ENCODE results near the gene ADGRL1. TPM values are rescaled to one million over a fixed set of nuclear protein-coding genes. Genes with fewer than 3 reads are reported as not detected.
A peak's percentile ranks its signal among the peaks of the same experiment; 100 is the strongest.
"Not testable (repeated sequence)": the region's sequence is repeated elsewhere in the genome, so short reads cannot be mapped to it uniquely, and the experiment has no call there.

Gene ADGRL1
- total RNA-seq, 1 donor from 2014 or later: 12.0 TPM

- Histone ChIP-seq H3K36me3 (ENCODE audit: control insufficient read depth in 3 of 3, insufficient read depth in 3 of 3, low read length in 3 of 3) (no peaks in the 10 kb centered on the region), H3K27me3 (ENCODE audit: control insufficient read depth in 3 of 3, insufficient read depth in 3 of 3, low read length in 3 of 3) (peaks cover 0 to 2% (median 0%) of the 10 kb centered on the region in 3 donors), H3K4me3 (ENCODE audit: low read length in 3 of 3) (no peak overlapping the region), H3K27ac (ENCODE audit: low read depth, low read length) (no peak overlapping the region), H3K9me3 (ENCODE audit: control insufficient read depth in 3 of 3, low read length in 3 of 3) (no peaks in the 10 kb centered on the region), H3K4me1 (ENCODE audit: control insufficient read depth in 3 of 3, insufficient read depth in 3 of 3, low read length in 3 of 3) (no peaks in the 10 kb centered on the region), H3K9ac (ENCODE audit: low read depth in 1 of 3, low read length in 3 of 3) (no peak overlapping the region)
These were observed 12.8 kb upstream of the ADGRL1 start for GRCh38 chr19:14218620-14219330.

- H3K36me3 ChIP-seq (ENCODE audit: control insufficient read depth in 3 of 3, insufficient read depth in 3 of 3, low read length in 3 of 3); H3K27ac ChIP-seq (ENCODE audit: low read depth, low read length); H3K9ac ChIP-seq (ENCODE audit: low read depth in 1 of 3, low read length in 3 of 3); H3K27me3 ChIP-seq (ENCODE audit: control insufficient read depth in 3 of 3, insufficient read depth in 3 of 3, low read length in 3 of 3); H3K4me1 ChIP-seq (ENCODE audit: control insufficient read depth in 3 of 3, insufficient read depth in 3 of 3, low read length in 3 of 3); H3K4me3 ChIP-seq (ENCODE audit: low read length in 3 of 3); H3K9me3 ChIP-seq (ENCODE audit: control insufficient read depth in 3 of 3, low read length in 3 of 3): not testable (repeated sequence)
These were observed 11.9 kb upstream of the ADGRL1 start for GRCh38 chr19:14217886-14218285.

DNA sequence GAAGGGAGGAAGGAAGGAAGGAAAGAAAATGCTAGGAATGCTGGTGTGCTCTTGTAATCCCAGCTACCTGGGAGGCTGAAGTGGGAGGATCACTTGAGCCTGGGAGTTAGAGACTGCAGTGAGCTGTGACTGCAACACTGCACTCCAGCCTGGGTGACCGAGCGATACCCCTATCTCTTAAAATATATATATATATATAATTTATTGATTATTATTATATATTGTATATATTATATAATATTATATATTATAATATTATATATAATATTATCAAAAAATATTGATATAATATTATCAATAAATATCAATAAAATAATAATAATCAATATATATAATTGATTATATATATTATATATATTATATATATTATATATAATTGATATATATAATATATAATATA lies 8.6 kb upstream of the ADGRL1 start:
- Histone ChIP-seq H3K36me3 (ENCODE audit: control insufficient read depth in 3 of 3, insufficient read depth in 3 of 3, low read length in 3 of 3) (no peaks in the 10 kb centered on the region), H3K27ac (ENCODE audit: low read depth, low read length) (no peak overlapping the region), H3K4me1 (ENCODE audit: control insufficient read depth in 3 of 3, insufficient read depth in 3 of 3, low read length in 3 of 3) (no peaks in the 10 kb centered on the region)

DNA sequence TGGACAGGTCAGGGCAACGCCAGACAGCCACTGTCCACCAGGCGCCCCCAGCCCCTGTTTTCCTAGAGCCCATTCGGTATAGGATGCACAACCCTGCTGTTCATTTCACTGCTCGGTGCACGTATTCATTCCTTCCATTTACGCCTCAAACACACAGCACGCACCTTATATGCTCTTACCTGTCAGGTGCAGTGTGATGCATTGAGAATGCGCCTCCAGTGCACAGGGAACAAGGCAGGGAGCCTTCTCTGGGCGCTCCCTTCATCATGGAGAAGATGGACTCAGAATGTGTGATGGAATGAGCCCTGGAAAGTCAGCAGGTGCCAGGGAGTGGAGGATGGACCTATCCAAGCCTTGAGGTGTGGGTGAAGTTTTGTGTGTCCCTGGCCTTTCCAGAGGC lies 4.2 kb upstream of the ADGRL1 start:
- H3K36me3 ChIP-seq (ENCODE audit: control insufficient read depth in 3 of 3, insufficient read depth in 3 of 3, low read length in 3 of 3); H3K4me3 ChIP-seq (ENCODE audit: low read length in 3 of 3); H3K9me3 ChIP-seq (ENCODE audit: control insufficient read depth in 3 of 3, low read length in 3 of 3); H3K27ac ChIP-seq (ENCODE audit: low read depth, low read length); H3K9ac ChIP-seq (ENCODE audit: low read depth in 1 of 3, low read length in 3 of 3); H3K4me1 ChIP-seq (ENCODE audit: control insufficient read depth in 3 of 3, insufficient read depth in 3 of 3, low read length in 3 of 3): not testable (repeated sequence)
- H3K27me3 ChIP-seq (ENCODE audit: control insufficient read depth in 3 of 3, insufficient read depth in 3 of 3, low read length in 3 of 3): peaks cover 11 to 18% (median 11%) of the 10 kb centered on the region in 3 donors

More for the DNA sequence above, 8.6 kb upstream of the ADGRL1 start:
- no peak overlapping the region for H3K9ac ChIP-seq (ENCODE audit: low read depth in 1 of 3, low read length in 3 of 3)
- H3K9me3 ChIP-seq (ENCODE audit: control insufficient read depth in 3 of 3, low read length in 3 of 3): no peaks in the 10 kb centered on the region
- no peak overlapping the region for H3K4me3 ChIP-seq (ENCODE audit: low read length in 3 of 3)
- peaks cover 7 to 11% (median 10%) of the 10 kb centered on the region in 3 donors for H3K27me3 ChIP-seq (ENCODE audit: control insufficient read depth in 3 of 3, insufficient read depth in 3 of 3, low read length in 3 of 3)

DNA sequence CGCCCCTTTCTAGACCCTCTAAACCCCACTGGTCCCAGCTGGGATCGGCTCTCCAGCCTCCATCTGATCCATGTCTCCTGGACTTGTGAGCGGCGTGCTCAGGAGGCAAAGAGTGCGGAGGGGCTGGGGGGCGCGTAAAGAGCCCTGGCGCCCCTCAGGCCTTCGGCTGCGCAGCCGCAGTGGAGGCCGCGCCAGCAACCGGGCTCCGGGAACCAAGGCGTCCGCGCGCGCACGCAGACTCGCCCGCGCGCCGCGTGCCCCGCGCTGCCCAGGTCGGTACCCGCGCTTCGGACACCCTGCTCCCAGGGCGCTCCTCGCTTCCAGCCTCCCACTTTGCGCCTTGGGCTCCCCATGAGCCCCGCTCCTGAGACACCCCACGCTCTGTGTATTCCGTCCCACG lies 3.4 kb upstream of the ADGRL1 start:
- not testable (repeated sequence) for H3K9ac ChIP-seq (ENCODE audit: low read depth in 1 of 3, low read length in 3 of 3); H3K4me1 ChIP-seq (ENCODE audit: control insufficient read depth in 3 of 3, insufficient read depth in 3 of 3, low read length in 3 of 3); H3K27ac ChIP-seq (ENCODE audit: low read depth, low read length); H3K4me3 ChIP-seq (ENCODE audit: low read length in 3 of 3); H3K9me3 ChIP-seq (ENCODE audit: control insufficient read depth in 3 of 3, low read length in 3 of 3); H3K36me3 ChIP-seq (ENCODE audit: control insufficient read depth in 3 of 3, insufficient read depth in 3 of 3, low read length in 3 of 3)
- peaks cover 11 to 22% (median 18%) of the 10 kb centered on the region in 3 donors for H3K27me3 ChIP-seq (ENCODE audit: control insufficient read depth in 3 of 3, insufficient read depth in 3 of 3, low read length in 3 of 3)

GRCh38 chr19:14208496-14208895 lies 2.5 kb upstream of the ADGRL1 start:
- not testable (repeated sequence) for H3K9me3 ChIP-seq (ENCODE audit: control insufficient read depth in 3 of 3, low read length in 3 of 3); H3K27ac ChIP-seq (ENCODE audit: low read depth, low read length)
- peaks cover 11 to 22% (median 21%) of the 10 kb centered on the region in 3 donors for H3K27me3 ChIP-seq (ENCODE audit: control insufficient read depth in 3 of 3, insufficient read depth in 3 of 3, low read length in 3 of 3)

GRCh38 chr19:14207796-14208195 lies 1.8 kb upstream of the ADGRL1 start:
- Histone ChIP-seq H3K27me3 (ENCODE audit: control insufficient read depth in 3 of 3, insufficient read depth in 3 of 3, low read length in 3 of 3) (peaks cover 11 to 22% (median 21%) of the 10 kb centered on the region in 3 donors), H3K4me3 (ENCODE audit: low read length in 3 of 3) (peak overlapping the region in 2 of 3 donors; percentile 38 to 67)
- not testable (repeated sequence) for H3K27ac ChIP-seq (ENCODE audit: low read depth, low read length); H3K9ac ChIP-seq (ENCODE audit: low read depth in 1 of 3, low read length in 3 of 3); H3K9me3 ChIP-seq (ENCODE audit: control insufficient read depth in 3 of 3, low read length in 3 of 3); H3K4me1 ChIP-seq (ENCODE audit: control insufficient read depth in 3 of 3, insufficient read depth in 3 of 3, low read length in 3 of 3); H3K36me3 ChIP-seq (ENCODE audit: control insufficient read depth in 3 of 3, insufficient read depth in 3 of 3, low read length in 3 of 3)

More at GRCh38 chr19:14208496-14208895, 2.5 kb upstream of the ADGRL1 start:
- H3K4me3 ChIP-seq (ENCODE audit: low read length in 3 of 3); H3K36me3 ChIP-seq (ENCODE audit: control insufficient read depth in 3 of 3, insufficient read depth in 3 of 3, low read length in 3 of 3); H3K4me1 ChIP-seq (ENCODE audit: control insufficient read depth in 3 of 3, insufficient read depth in 3 of 3, low read length in 3 of 3); H3K9ac ChIP-seq (ENCODE audit: low read depth in 1 of 3, low read length in 3 of 3): not testable (repeated sequence)

- H3K9ac ChIP-seq (ENCODE audit: low read depth in 1 of 3, low read length in 3 of 3): peak overlapping the region in 2 of 3 donors; percentile 33 to 72
- not testable (repeated sequence) for H3K27ac ChIP-seq (ENCODE audit: low read depth, low read length); H3K4me1 ChIP-seq (ENCODE audit: control insufficient read depth in 3 of 3, insufficient read depth in 3 of 3, low read length in 3 of 3)
These were observed 1.1 kb upstream of the ADGRL1 start for GRCh38 chr19:14206737-14207726.

DNA sequence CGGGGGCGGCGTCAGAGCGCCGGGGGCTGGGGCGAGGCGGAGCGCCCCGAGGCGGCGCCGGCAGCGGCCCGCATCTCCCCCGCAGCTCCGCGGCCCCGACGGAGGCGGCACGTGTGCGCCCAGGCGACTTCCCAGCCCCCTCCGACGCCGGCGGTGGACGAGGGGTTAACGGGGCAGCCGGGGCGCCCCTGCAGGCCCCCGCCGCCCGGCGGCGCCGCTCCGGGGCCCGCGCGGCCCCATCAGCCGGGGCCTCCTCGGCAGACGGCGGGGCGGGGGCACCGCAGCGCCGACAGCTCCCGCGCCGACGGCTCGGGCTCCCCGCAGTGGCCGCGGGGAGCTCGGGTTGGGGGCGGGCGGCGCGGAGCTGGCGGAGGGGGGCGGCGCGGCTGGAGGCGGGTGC lies 339 bp upstream of the ADGRL1 start:
- H3K27ac ChIP-seq (ENCODE audit: low read depth, low read length): not testable (repeated sequence)

More at GRCh38 chr19:14206737-14207726, 1.1 kb upstream of the ADGRL1 start:
- H3K9me3 ChIP-seq (ENCODE audit: control insufficient read depth in 3 of 3, low read length in 3 of 3); H3K36me3 ChIP-seq (ENCODE audit: control insufficient read depth in 3 of 3, insufficient read depth in 3 of 3, low read length in 3 of 3): not testable (repeated sequence)
- Histone ChIP-seq H3K27me3 (ENCODE audit: control insufficient read depth in 3 of 3, insufficient read depth in 3 of 3, low read length in 3 of 3) (peaks cover 11 to 24% (median 22%) of the 10 kb centered on the region in 3 donors), H3K4me3 (ENCODE audit: low read length in 3 of 3) (peak overlapping the region; percentile 38 to 67 (median 63))

More for the DNA sequence above, 339 bp upstream of the ADGRL1 start:
- peaks cover 11 to 24% (median 22%) of the 10 kb centered on the region in 3 donors for H3K27me3 ChIP-seq (ENCODE audit: control insufficient read depth in 3 of 3, insufficient read depth in 3 of 3, low read length in 3 of 3)
- H3K9me3 ChIP-seq (ENCODE audit: control insufficient read depth in 3 of 3, low read length in 3 of 3); H3K4me1 ChIP-seq (ENCODE audit: control insufficient read depth in 3 of 3, insufficient read depth in 3 of 3, low read length in 3 of 3); H3K4me3 ChIP-seq (ENCODE audit: low read length in 3 of 3); H3K36me3 ChIP-seq (ENCODE audit: control insufficient read depth in 3 of 3, insufficient read depth in 3 of 3, low read length in 3 of 3); H3K9ac ChIP-seq (ENCODE audit: low read depth in 1 of 3, low read length in 3 of 3): not testable (repeated sequence)
